DOHH2 (cell line): ENCODE measurements around the gene COL27A1.

ENCODE experiments used
- EZH2phosphoT487 ChIP-seq: fragments of 200-600 bp; sonication (generic); IDR thresholded peaks from 2 replicates; pipeline ENCODE4 v1.6.1; 2017; ENCODE audit warnings: borderline replicate concordance, mild to moderate bottlenecking, antibody characterized with exemption, low read length, moderate library complexity, mixed read lengths
- TF ChIP-seq, protein P1 (sequence below): fragments of 200-600 bp; sonication (generic); IDR thresholded peaks from one replicate; pipeline ENCODE4 v1.5.1; 2014; ENCODE audit warnings: antibody characterized with exemption, mild to moderate bottlenecking, low read depth, low read length; ENCODE audit not compliant: poor library complexity, severe bottlenecking

DNA sequence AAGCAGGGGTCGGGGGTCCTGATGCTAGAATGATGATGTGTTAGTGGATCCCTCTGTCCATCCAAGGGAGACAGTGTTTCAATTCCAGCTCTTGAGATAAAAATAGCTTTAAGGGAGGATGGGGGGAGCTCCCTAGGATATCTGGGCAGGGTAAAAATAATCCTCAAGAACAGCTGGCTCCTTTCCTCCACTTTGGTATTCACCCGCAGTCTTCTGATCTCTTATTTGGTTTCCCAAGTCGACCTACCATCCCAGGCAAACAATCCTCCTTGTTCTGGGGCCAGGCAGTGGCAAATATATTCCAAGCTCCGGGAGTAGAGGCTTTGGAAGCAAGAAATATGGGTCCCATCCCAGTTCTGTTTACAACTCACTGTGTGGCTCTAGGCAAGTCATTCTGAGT lies 14.5 kb upstream of the COL27A1 start:
- TF ChIP-seq, protein P1, sequence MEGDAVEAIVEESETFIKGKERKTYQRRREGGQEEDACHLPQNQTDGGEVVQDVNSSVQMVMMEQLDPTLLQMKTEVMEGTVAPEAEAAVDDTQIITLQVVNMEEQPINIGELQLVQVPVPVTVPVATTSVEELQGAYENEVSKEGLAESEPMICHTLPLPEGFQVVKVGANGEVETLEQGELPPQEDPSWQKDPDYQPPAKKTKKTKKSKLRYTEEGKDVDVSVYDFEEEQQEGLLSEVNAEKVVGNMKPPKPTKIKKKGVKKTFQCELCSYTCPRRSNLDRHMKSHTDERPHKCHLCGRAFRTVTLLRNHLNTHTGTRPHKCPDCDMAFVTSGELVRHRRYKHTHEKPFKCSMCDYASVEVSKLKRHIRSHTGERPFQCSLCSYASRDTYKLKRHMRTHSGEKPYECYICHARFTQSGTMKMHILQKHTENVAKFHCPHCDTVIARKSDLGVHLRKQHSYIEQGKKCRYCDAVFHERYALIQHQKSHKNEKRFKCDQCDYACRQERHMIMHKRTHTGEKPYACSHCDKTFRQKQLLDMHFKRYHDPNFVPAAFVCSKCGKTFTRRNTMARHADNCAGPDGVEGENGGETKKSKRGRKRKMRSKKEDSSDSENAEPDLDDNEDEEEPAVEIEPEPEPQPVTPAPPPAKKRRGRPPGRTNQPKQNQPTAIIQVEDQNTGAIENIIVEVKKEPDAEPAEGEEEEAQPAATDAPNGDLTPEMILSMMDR: no peak
- TF ChIP-seq EZH2phosphoT487: no peak
